Activated naive CD4-positive, alpha-beta T cell treated with anti-CD3 and anti-CD28 coated beads, Interleukin-2, amount 50 U/mL, for 16 hours (primary cell): Measurements from ENCODE around the gene GAP43.
"Not testable (repeated sequence)": the region's sequence is repeated elsewhere in the genome, so short reads cannot be mapped to it uniquely, and the experiment has no call there.

Experiments
- DNase-seq: peaks from one replicate; pipeline ENCODE4 v3.0.0-alpha.2; 2020

GAP43 gene

DNA sequence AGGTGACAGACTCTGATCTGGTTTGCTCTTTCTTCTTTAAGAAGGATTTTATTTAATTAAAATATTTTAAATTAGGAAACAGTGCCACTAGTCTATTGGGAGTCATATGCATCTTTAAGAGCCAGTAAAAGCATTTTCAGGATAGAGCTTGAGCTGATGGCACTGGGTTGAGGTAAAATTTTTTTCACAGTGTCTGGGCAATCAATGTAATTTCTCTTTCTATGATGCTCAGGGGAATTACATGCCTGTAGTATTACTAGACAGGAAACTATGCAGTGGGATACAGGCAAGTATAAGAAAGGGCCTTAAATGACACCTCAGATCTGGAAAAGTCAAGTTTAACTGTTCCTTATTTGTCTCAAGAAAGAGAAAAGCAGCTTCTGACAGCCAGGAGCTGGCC is 76.4 kb downstream of the GAP43 start:
- no peak for DNase-seq

DNA sequence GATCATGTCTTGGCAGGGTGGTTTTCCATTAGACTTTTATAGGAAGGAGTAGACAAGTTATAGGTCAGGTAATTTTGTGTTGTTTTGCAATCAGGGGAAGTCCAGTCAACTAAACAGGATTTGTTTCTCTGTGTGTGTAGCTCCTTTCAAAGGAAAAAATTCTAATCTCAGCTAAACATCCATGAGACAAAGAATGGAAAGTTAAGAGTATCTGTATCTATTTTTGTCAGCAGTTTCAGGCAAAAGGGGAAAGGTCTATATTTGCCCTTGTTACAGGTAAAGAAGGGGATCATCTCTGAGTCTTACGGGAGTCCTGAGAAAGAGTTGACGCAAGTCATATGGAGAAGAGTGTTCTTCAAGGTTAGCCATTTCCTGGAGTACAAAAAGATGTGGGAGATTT is 79.3 kb downstream of the GAP43 start:
- DNase-seq, result no peak

DNA sequence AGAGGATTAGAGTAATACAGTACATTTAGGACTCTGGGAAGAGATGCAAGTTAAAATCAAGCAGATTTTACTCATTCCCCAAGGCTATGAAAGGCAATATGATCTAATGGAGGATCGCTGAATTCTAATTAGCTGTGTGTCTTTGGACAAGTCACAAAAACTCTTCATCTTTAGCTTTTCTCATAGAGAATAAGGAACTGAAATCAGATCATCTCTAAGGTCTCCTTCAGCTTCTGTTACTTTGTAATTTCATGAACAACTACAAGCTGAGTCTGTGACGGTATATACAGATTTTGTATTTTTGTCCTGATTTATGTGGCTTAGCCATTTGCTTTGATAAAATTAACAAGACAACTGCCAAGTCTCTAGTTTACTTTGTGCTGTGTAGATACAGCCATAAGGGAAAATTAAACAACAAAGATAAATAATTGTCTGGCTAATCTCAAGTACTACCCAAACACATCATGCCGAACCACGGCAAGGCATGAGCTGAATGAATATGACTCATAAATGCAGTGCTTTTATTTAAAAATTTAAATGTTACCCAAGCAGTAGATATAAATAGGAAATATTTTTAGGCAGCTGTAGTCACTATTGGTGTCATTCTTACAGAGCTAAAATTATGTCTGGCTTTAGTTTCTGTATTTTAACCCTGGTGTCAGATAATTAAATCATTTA is 81.5 kb downstream of the GAP43 start:
- no peak for DNase-seq

DNA sequence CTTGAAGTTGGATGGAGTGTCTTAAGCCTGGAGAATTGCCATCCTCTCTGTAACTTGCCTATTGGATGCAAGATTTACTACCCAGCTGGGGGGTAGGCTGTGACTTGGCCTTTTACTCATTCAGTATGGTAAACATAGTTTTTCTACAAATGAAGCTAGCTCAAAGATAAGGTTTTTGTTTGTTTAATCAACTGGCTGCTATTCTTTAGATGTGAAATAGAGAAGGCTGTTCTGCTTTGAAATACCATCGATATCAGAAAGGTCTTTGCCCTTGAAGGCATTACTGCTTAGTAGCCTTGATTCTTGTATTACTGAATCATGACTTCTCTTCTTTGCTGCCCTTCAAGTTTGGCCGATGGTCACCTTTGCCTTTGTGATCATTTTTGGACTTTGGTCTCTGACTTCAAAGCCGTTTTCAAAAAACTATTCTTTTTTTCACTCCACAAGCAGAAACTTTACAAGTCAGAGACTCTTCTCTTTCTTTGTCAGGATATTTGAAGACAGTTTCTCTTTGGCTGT is 83.1 kb downstream of the GAP43 start:
- no peak for DNase-seq

DNA sequence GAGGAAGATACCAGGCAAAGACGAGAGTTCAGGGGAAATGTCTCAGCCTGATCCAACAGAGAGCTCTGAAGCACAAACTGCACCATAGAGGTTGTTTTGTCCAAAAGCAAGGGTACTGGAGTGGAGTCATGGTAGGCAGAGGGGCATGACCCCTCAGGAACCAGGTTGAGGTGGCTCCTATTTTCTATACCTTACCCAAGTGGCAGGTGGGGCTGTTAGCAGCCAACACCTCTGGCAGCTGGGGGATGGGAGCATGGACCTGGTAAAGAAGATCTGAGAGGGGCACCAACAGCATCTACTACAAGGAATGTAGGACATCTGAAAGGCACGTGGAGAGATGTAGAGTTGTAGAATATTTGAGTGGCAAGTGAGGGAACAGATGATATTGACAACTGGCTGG is 85.2 kb downstream of the GAP43 start:
- no peak for DNase-seq

DNA sequence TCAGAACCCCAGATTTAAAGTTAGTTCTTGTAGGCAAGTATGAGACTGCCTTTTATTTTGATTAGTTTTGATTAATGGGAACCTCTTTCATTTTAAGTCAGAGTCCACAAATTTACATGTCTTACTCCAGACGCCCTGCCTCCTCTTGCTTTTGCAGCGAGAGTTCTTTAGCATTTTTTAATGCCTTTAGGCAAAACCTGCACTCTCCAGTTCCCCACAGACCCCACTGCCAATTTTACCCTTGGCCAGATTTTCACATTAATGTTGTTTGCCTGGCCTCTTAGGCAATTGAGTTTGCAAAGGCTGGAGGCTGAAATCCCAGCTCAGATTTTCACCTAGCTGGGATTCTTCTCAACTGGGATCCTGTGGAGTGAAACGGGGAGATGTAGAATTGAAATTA is 85.8 kb downstream of the GAP43 start:
- no peak for DNase-seq

DNA sequence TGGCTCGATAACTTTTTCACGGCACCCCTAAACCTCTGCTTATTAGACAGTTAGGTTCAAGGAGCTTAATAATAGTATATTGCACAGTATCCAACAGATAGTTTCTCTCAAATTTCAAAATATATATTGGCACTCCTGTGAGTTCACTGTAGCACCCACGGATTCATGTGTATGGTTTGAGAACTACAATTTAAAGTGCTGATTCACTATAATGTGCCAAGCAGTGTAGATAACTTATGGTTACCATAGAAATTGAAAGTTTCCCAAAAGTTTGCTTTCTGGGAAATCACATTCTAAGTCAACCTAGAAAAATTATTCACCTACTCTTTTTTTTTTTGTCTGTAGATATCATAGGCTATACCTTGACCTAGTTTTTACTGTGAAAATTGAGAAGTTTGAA is 86.6 kb downstream of the GAP43 start:
- no peak for DNase-seq

DNA sequence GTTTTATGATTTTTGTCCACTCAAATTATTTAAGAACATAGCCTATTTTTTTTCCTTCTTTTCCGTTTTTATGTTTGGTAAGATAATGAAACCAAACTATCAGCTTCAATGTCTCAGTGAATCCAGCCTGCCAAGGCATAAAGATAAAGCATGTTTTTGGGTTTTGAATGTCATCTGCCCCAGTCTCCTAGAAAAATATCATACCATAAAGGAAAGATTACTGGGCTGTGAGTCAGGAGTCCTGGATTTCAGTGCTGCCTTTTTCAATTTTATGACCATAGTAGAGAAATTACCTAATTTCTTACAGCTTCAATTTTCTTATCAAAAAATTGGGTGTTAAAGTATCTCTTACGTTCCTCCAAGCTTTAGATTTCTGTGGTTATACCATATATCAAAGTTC is 87.5 kb downstream of the GAP43 start:
- DNase-seq, result no peak

DNA sequence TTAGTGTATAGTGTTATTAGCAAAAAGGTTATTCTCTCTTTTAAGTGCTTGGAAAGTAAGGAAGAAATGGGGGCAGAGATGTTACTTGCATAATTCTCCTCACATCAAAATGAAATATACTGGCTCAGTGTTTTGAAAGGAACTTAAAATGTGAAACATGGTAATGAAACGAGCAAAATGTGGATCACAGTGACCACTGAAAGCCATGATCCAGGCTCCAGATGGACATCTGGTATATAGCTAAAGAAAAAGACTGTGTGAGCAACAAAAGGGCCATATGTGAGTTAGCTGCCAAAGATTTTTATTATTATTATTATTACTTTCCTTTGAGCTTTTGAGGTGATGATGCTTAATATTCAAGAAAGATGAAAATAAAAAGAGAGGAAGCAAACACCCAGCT is 89.6 kb downstream of the GAP43 start:
- DNase-seq, result no peak

DNA sequence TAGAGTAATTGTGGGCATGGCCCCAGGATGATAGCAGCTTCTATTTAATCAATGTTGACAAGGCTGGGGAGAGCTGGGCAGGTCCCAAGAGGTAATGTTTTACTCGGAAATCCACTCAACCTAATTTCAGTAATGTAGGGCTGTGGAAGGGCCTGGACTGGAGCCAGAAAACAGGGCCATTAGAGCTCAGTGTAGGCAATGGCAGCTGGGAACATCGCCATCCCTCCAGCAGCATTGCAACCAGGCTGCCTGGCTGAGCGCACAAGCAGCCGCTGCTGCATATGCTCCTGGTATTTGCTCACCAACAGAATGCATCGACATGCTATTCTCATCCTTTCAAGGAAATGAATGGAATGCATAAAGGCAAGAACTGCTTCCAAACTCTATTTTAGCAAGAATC is 90.0 kb downstream of the GAP43 start:
- DNase-seq, result no peak

DNA sequence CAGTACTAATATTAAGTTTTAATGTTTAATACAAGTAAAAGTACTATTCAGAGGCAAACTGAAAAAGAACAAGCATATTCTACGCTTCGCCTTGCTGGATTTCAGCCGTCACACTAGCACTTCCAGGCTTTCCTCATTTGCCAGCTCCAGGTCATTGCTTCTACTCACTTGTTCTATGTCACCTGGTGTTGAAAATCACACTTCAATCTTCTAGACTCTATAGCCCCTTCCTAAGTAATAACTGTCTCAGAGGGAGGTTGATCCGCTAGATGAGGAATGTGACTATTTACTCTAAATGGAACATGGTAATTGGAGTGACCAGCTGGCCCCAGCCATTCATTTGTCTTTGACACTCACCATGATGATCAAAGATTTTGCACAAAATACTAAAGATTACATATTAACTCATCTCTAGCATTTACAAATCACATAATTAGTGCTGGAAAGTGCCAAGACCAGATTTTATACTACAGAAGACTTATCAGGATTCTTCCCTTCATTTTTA is 92.0 kb downstream of the GAP43 start:
- DNase-seq, result no peak

DNA sequence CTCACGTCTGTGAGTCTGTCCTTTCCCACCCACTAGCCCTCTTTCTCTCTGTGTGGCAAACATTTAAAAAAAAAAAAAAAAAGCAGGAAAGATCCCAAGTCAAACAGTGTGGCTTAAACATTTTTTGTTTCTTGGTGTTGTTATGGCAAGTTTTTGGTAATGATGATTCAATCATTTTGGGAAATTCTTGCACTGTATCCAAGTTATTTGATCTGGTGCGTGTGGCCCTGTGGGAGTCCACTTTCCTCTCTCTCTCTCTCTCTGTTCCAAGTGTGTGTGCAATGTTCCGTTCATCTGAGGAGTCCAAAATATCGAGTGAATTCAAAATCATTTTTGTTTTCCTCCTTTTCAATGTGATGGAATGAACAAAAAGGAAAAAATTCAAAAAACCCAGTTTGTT is 97.7 kb downstream of the GAP43 start:
- DNase-seq, result no peak

DNA sequence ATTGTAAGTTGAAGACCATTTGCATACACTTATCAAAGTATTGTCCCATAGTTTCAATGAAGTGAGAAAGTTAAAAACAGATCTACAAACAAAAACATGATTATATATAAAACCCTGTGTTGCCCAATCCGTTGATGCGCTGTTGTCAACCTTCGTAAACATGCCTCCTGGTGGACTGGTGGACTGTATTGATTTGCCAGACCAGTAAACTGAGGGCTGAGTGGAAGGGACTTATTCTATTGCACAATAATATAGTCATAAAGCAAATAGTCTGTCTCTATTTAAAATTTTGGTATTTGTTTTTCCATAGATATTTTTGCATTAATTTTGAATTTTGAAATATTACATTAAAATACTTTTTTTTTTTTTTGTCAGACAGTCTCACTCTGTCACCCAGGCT is 102.5 kb downstream of the GAP43 start:
- DNase-seq, result no peak

DNA sequence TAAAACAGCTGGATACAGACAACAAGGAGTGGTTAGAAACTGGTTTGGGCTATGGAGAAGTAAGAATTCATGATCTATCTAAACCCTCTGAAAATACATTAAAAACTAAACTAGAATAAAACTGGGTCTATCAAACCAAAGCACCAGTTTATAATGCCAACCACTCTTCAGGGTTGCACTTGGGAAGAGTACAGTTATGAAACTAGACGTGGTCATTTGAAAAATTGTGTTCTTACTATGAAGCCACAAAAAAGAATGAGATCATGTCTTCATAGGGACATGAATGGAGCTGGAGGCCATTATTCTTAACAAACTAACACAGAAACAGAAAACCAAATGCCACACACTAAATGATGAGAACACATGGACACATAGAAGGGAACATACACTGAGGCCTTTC is 103.8 kb downstream of the GAP43 start:
- no peak for DNase-seq

DNA sequence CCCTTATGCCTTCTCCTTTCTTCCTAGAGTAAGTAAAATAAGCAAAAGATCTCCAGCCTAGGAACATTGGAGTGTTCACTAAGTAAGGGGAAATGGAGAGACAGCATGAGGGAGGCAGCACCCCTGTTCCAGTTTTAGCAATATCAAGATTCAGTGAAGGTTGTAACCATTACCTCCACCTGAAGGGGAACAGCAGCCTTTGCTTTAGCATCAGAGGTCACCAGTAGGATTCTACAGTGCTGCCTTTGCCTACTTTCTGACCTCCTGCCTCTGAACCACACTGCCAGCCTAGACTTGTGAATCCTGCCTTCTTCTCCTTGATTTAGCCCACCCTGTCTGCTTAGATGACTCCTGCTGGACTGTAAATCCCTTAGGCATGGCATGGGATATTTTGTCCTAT is 104.7 kb downstream of the GAP43 start:
- DNase-seq, result no peak

DNA sequence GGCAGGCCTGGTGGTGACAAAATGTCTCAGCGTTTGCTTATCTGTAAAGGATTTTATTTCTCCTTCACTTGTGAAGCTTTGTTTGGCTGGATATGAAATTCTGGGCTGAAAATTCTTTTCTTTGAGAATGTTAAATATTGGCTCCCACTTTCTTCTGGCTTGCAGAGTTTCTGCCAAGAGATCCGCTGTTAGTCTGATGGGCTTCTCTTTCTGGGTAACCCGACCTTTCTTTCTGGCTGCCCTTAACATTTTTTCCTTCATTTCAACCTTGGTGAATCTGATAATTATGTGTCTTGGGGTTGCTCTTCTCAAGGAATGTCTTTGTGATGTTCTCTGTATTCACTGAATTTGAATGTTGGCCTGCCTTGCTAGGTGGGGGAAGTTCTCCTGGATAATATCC is 113.0 kb downstream of the GAP43 start:
- not testable (repeated sequence) for DNase-seq

DNA sequence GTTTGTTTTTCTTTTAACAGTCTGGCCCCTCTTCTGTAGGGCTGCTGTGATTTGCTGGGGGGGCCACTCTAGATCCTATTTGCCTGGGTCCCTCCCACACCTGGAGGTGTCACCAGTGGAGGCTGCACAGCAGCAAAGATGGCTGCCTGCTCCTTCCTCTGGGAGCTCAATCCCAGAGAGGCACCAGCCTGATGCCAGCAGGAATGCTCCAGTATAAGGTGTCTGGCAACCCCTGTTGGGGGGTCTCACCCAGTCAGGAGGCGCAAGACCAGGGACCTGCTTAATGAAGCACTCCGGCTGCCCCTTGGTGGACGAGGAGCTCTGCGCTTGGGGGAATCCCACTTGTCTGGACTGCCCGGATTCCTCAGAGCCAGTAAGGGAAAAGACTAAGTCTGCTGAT is 118.3 kb downstream of the GAP43 start:
- DNase-seq, result no peak

DNA sequence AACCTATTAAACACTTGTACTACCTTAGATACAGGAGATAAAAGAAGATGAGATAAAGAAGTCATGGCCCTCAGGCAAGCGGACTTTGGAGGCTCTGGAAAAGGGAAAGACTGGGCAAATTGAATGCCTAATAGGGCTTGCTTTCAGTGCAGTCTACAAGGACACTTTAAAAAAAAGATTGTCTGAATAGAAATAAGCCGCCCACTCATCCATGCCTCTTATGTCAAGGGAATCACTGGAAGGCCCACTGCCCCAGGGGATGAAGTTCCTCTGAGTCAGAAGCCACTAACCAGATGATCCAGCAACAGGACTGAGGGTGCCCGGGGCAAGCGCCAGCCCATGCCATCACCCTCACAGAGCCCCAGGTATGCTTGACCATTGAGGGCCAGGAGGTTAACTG is 121.2 kb downstream of the GAP43 start:
- DNase-seq, result not testable (repeated sequence)

DNA sequence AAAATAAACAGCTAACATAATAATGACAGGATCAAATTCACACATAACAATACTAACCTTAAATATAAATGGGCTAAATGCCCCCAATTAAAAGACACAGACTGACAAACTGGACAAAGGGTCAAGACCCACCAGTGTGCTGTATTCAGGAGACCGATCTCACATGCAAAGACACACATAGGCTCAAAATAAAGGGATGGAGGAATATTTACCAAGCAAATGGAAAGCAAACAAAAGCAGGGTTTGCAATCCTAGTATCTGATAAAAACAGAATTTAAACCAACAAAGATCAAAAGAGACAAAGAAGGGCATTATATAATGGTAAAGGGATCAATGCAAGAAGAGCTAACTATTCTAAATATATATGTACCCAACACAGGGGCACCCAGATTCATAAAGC is 129.7 kb downstream of the GAP43 start:
- DNase-seq, result not testable (repeated sequence)

DNA sequence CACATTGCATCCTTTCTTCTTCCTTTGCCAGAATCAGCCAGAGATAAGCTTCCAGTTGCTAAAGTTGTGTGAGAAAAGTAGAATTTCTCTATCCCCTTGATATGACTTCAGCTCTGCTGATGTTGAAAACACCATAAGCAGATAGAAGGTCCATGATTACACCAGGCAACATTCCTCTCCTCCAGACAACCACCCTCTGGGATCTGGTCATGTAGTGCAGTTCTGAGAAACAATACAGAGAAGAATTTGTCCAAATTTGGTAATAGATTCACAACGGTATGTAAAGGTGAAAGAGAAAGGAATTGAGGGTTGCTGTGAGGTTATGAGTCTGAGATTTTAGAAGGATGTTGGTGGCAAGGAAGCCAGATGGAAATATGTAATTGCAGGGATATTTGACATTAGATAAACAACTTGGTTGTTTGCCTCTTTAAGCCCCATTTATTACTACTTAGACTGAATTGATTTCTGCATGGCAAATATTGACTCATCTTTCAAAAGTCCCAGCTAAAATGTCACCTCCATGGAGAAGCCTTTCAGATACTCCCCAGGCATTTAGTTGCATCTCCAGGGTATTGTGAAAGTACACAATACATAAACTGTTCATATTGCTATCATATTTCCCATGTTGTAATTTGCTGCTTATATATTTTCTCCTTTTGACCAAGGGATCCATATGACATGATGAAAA is 134.9 kb downstream of the GAP43 start:
- no peak for DNase-seq

DNA sequence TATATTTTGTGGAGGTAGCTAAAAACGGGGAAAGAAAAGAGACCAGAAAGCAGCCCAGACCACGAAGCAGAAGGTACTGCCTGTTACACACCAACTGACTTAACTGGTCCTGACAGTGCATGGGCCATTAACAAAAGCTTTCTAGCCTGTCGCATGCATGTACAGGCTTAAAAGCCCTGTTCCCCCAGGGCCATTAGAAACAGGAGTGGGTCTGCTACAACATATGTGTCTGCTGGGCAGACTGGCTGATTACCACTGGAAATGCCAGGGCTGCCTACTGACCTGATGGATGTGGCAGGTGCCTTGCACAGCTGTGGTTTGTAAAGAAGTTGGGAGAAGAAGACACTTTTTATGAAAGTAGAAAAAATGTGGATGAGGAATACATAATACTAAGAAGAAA is 137.4 kb downstream of the GAP43 start:
- DNase-seq, result no peak

DNA sequence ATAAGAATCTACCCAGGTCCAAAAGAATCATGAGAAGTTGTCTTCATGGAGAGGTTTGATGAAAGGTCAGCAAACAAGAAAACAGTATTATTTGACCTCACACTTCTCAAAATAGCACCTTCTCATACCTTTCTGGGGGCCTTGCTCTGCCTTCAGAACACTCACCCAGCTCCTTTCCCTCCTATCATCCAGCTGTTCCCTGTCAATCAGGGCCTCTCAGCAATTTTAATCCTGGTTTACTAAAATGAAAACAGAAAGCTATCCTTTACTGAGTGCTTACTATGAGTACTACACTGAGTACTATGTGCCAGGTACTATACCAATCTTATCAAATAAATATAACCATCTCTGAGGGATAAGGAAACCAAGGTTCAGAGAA is 138.6 kb downstream of the GAP43 start:
- no peak for DNase-seq

DNA sequence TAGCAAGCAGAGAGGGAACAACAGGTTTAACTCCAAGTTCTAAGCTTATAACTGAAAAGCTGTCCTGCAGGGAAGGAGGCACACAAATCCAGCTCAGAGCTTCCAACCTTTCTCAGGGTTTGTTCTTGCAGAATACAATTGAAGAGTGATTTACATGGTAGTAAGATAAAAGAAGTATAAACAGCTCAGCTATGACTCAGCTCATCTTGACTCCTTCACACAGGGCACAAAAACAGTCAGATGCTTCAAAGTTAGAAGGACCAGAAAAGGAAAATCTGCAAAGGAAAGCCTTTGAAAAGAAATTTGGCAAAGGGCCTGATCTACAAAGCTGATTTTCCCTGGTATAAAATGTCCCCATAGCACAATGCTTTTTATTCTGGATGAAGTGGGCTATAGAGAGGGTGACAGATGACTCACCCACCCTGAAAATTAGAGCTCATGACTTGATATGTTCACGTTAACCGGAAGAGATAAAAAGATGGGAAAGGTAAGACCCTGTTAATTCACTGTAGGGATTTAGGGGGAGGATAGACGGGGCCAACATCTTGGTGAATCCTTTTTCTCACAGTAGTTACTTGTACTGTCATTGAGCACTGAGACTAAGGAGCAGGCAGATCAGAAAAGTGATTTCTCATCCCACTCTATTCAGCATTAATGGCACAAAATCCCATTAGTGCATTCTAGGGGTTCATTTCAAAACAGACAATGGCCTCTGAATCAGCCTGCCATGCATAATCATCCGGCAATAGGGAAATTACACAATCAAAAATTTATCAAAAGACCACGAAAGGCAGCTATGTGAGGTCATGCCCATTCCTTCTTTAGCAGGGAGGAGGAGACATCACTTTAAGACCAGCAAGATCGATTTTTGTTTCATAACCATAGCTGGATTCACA is 143.5 kb downstream of the GAP43 start:
- DNase-seq, result no peak

DNA sequence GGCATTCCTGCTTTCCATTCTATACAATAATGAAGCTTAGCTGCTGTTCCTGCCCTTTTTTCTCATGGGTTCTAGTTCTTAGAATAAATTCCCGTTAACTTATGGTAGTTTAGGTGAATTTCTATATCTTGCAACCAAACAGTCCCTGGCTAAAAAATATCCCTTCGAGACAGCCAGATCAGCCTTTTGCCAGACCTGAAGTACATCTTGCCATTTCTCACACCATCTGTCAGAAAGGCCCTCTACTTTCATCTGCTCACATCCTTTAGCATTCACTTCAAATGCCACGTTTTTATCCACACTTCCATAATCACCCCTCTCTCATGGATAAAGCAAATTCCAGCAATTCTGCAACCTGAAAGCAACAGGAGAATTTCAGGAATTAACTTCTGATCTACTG is 145.4 kb downstream of the GAP43 start:
- no peak for DNase-seq
